Measurements from ENCODE around the gene NAT16.
"Not testable (repeated sequence)": the region's sequence is repeated elsewhere in the genome, so short reads cannot be mapped to it uniquely, and the experiment has no call there.

NAT16 gene

DNA sequence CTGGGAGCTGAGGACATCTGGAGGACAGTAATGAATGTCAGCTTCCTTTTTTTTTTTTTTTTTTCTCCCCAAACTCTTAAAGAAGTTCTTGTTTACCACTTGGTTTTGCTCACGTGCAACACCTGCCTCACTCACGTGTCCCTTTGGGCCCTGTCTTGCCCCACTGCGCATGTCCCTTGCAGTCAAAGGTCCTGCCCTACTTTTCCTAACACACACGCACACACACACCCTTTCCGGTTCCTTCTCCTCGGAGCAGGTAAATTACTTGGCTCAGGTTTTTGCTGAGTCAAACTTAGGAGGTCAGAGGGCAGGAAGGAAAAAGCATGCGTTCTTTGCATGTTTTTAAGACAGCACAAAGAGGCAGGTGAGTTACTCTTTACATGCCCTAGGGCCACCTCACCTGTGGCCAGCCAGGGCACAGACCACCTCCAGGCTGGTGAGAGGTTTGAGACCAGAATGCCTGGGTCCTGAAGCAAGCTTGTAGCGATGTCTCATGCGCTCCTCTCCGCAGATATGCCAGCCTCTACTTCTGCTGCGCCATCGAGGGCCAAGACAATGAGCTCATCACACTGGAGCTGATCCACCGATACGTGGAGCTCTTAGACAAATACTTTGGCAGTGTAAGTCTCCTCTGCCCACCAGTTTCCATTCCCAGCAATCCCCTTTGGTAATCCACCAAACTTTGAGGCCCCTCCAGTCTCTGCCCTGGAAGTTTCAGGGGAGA is 23.1 kb downstream of the NAT16 start:
- no peak for DNase-seq (ENCODE audit: low read depth in 3 of 3)

DNA sequence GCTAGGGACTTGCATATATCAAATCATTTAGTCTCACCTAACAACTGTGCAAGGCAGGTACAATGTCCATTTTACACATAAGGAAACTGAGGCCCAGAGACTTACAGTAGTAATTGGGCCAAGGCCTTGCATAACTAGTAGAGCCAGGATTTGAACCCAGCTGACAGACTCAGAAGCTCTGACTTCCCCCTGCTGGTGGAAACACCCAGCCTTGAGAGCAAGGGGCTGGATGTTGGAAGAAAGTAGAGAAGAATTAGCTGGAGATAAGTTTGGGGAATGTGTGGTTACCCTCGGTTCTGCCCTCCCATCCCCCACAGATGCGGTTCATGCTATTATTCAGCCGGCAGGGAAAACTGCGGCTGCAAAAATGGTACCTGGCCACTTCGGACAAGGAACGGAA is 23.8 kb downstream of the NAT16 start:
- DNase-seq (ENCODE audit: low read depth in 3 of 3), result no peak

DNA sequence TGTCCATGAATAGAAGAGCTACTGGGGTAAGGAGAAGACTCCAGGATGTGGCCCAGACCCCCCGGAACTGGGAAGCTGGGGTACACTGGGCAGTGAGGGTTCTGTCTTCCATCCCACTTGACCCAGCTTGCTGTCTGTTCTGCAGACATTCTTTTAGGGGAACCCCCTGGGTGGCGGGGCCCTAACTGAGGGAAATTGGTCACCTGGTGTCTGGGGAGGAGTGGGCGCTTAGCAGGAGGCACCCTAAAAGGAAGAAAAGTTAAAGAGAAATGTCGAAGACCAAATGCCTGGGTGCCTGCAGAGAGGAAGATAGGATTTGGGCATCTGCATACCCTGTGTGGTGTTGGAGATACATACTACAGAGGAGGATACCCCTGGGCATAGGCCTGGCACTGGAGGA is 24.8 kb downstream of the NAT16 start:
- DNase-seq (ENCODE audit: low read depth in 3 of 3), result no peak

DNA sequence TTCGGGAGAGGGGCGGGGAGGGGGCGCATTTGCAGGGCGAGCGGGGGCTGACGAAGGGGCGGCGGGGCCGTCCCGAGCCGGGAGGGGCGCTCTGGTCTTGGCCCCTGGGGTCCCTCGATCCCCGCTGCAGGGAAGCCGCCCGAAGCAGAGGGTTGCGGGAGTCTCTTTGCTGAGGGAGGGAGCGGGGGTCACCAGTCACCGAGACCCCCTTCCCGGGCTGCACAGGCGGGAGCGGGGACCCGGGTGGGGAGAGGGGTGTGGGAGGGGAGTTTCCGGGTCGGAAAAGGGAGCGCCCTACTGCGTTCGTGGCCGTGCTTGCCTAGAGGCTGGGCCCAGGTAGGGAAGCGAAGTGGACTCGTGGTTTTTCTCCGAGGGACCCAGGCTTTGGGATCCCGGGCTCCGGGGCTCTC is 25.4 kb downstream of the NAT16 start:
- no peak for DNase-seq (ENCODE audit: low read depth in 3 of 3)

DNA sequence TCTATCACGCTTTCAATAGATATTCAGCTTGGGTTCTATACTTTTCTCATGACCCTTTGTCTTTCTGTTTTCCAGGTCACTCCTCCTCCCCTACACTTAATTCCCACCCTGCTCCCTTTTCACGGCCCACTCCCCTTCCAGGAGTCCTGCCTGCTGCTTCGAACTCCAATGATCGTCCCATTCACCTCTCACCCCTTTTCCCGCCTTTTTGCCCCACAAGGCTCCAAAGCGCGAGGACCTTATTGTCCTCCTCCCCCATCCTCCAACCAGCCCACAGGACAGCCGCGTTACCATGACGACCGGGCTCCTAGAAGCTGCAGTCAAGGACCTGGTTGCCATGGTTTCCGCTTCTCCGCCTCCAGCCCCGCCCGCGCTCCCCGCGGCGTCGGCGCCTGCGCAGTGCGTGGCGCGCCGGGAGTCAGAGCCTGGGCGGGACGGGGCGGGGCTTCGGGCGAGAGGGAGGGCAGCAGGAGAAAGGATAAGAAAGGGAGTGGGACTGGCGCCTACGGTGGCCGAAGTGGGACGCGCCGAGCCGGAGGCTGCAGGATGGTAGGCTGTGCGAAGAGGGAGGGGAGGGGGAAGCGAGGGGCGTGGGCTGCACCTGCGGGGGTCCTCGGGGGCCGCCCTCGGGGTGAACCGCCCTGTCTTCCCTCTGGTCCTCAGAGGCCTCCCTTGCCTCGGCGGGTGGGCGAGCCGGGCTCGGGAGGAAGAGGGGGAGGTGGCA is 26.0 kb downstream of the NAT16 start, which contains the start of gene AP1S1:
TSS of gene AP1S1 (plus strand) at position 508 of the 724 bp plus-strand sequence. CDS start at position 547, 39 bp downstream.
- peak; percentile 83 to 97 (median 85) for DNase-seq (ENCODE audit: low read depth in 3 of 3)

DNA sequence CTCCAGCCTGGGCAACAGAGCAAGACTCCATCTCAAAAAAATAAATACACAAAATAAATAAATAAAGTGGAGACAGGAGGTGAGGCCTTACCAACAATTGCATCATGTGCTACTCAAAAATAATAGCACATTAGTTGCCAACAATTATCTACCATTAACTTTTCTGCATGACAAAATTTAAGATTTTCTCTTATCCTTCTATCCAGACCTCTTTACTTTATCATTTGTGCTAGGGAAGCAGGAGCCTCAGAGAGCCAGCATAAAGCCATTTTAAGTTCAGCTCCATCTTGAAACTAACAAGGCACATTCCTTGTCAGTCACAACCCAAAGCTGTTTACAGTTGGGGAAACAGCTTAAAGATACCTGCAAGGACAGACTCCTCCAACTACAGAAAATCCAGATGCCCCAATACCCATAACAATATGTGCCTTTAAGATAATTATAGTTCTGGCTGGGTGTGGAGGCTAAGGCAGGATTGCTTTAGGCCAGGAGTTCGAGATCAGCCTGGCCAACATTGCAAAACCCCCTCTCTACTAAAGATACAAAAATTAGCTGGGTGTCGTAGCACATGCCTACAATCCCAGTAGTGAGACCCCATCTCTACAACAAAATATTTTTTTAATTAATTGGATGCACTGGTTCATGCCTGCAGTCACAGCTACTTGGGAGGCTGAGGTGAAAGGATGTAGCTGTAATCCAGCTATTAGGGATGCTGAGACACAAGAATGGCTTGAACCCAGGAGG is 28.0 kb downstream of the NAT16 start:
- no peak for DNase-seq (ENCODE audit: low read depth in 3 of 3)

DNA sequence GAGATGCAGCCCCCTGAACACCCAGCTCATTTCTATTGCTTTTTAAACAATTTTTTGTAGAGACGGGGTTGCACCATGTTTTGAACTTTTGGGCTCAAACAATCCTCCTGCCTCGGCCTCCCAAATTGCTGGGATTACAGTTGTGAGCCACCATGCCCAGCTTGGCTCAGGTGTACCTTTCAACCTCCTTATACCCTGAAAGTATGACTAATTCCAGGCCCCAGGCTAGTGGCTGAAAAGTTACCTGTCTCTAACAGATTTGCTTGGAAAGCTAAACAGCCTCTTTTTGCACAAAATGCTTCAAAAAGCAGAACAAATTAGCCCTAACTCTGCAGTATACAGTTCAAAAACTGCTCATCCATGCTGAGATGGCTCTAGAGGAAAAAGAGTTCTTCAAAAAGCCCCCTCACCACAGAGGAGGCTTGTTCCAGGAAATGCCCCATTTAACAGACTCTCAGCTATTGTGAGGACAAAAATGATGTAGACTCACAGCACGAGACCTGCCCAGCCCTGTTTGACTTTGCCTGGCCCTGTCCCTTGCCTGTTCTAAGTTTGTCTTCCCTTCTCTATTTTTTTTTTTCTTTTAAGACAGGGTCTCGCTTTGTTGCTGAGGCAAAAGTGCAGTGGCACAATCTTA is 39.2 kb downstream of the NAT16 start:
- no peak for DNase-seq (ENCODE audit: low read depth in 3 of 3)

DNA sequence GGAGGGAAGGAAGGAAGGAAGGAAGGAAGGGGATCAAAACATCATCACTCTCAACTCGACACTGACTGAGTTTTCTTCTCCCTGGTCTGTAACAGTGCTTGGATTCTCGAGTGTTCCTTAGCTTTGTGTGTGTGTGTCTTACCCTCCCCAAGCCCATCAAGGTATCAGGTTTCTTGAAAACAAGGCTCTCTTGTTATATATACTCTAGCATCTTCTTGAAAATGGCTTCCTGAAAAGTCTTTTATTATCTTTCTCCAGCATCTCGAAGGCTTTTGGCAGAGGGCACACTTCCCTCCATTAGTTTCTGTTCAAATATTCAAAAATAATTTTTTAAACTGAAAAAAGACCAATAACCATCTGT is 39.8 kb downstream of the NAT16 start:
- no peak for DNase-seq (ENCODE audit: low read depth in 3 of 3)

DNA sequence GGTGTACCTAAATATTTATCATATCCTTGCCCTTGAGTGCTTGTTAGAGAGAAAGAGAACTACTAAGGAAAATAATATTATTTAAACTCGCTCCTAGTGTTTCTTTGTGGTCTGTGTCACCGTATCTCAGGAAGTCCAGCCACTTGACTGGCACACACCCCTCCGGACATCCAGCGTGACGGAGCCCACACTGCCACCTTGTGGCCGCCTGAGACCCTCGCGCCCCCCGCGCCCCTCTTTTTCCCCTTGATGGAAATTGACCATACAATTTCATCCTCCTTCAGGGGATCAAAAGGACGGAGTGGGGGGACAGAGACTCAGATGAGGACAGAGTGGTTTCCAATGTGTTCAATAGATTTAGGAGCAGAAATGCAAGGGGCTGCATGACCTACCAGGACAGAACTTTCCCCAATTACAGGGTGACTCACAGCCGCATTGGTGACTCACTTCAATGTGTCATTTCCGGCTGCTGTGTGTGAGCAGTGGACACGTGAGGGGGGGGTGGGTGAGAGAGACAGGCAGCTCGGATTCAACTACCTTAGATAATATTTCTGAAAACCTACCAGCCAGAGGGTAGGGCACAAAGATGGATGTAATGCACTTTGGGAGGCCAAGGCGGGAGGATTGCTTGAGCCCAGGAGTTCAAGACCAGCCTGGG is 41.8 kb downstream of the NAT16 start:
- DNase-seq (ENCODE audit: low read depth in 3 of 3), result peak; percentile 71 to 86 (median 83)

DNA sequence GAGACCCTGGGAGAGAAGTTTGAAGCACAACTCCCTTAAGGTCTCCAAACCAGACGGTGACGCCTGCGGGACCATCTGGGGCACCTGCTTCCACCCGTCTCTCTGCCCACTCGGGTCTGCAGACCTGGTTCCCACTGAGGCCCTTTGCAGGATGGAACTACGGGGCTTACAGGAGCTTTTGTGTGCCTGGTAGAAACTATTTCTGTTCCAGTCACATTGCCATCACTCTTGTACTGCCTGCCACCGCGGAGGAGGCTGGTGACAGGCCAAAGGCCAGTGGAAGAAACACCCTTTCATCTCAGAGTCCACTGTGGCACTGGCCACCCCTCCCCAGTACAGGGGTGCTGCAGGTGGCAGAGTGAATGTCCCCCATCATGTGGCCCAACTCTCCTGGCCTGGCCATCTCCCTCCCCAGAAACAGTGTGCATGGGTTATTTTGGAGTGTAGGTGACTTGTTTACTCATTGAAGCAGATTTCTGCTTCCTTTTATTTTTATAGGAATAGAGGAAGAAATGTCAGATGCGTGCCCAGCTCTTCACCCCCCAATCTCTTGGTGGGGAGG is 42.4 kb downstream of the NAT16 start:
- DNase-seq (ENCODE audit: low read depth in 3 of 3), result no peak

DNA sequence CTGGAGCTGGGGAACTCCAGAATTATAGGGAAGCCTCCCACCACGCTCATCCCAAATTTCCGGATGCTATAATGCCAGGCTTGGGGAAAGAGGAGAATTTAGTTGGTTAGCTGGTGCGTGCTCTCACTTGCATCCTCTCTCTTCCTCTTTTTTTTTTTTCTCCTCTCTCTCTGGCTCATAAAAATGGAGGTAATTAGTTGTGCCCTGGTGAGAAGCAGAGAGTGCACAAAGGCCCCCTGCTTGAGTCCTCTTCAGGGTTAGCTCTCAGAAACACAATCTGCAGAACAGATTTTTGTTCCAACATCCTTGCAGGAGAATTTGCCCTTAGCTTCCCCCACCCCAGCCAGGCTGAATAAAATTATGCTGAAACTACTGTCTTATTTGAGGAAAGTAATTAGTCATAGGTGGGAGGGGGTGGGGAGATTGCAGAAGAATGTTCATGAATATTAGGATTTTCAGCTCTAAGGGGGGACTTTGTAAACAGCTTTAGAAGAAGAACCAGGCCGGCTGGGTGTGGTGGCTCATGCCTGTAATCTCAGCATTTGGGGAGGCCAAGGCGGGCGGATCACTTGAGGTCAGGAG is 45.6 kb downstream of the NAT16 start:
- DNase-seq (ENCODE audit: low read depth in 3 of 3), result no peak

DNA sequence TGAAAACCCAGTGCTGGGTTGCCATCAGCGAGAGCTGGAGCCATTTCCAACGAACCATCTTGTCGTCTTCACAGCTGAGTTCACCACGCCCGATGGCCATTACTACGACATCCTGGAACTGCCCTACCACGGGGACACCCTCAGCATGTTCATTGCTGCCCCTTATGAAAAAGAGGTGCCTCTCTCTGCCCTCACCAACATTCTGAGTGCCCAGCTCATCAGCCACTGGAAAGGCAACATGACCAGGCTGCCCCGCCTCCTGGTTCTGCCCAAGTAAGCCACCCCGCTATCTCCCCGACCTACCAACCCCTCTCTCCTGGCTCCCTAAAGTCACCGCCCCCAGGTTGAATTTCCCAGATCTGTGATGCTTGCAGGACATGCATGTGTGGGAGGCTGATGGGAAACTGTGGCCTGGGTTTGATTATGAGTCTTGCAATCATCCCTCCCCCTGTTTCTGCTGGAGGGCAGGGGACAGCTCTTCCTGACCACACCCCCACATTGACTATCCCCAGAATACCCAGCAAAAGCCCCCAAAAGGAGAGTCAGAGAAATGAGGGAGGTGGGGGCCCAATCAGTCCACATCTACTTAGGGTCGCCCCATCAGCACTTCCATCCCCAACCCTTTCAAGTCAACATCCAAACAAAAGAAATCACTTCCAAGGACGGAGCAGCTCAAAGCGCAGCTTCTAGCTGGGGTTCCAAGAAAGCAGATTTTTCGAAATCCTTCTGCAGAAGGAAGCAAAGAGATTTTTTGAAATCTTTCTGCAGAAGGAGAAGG is 46.3 kb downstream of the NAT16 start:
- DNase-seq (ENCODE audit: low read depth in 3 of 3), result no peak

DNA sequence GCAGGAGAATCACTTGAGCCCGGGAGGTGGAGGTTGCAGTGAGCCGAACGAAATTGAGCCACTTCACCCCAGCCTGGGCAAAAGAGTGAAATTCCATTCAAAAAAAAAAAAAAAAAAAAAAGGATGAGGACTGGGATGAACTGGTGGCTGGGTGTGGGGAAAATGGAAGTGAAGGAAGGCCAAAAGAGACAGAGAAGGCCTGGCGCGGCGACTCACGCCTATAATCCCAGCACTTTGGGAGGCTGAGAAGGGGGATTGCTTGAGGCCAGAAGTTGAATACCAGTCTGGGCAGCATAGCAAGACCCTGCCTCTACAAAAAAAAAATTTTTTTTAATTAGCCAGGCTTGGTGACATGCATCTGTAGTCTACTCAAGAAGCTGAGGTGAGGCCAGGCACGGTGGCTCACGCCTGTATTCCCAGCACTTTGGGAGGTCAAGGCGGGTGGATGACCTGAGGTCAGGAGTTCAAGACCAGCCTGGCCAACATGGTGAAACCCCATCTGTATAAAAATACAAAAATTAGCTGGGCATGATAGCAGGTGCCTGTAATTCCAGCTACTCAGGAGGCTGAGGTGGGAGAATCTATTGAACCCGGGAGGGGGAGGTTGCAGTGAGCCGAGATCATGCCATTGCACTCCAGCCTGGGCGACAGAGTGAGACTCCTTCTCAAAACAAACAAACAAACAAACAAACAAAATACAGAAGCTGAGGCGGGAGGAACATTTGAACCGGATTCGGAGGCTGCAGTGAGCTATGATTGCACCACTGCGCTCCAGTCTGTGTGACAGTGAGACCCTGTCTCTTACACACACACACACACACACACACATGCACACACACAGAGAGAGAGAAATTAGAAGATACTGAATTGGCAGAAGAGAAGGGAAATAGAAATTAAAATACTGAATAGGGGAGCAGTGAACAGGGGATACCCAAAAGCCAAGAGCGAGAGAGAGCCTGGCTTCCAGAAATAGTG is 47.2 kb downstream of the NAT16 start:
- DNase-seq (ENCODE audit: low read depth in 3 of 3), result not testable (repeated sequence)

DNA sequence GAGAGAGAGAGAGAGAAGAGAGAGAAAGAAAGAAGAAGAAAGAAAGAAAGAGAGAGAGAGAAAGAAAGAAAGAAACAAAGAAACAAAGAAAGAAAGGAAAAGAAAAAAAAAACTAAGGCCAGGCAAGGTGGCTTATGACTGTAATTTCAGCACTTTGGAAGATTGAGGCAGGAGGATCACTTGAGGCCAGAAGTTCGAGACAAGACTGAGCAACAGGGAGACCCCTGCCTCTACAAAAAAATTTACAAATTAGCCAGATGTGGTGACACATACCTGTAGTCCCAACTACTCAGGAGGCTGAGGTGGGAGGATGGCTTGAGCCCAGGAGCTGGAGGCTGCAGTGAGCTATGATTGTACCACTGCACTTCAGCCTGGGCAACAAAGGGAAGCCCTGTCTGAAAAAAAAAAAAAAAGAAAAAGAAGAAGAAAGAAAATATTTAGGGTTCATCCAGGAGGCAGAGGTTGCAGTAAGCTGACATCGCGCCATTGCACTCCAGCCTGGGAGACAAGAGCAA is 50.4 kb downstream of the NAT16 start:
- no peak for DNase-seq (ENCODE audit: low read depth in 3 of 3)

DNA sequence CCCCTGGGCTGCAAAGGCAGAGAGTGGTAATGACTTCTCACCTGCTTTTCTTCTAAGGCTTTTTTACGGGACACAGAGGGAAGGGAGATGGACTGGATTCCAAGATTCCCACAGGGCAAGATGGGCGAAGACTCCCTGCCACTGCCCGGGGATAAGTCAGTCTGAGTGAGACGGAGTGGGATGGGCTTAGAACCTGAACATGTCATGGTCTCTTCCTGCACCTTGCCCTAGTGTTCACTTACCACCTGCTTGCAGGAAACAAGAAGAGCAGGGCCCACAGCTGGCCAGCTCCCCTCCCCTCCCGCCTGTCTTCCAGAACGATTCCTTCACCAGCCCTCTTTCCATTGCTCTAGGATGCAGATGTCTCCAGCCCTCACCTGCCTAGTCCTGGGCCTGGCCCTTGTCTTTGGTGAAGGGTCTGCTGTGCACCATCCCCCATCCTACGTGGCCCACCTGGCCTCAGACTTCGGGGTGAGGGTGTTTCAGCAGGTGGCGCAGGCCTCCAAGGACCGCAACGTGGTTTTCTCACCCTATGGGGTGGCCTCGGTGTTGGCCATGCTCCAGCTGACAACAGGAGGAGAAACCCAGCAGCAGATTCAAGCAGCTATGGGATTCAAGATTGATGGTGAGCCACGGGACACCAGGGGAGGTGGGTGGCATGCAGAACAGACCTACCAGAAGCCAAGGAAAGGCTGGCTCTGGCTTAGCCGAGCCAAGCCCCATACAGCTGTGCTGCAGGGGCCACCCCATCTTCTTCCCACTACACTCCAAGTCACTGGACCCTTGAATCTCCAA is 51.9 kb downstream of the NAT16 start:
- DNase-seq (ENCODE audit: low read depth in 3 of 3), result no peak

DNA sequence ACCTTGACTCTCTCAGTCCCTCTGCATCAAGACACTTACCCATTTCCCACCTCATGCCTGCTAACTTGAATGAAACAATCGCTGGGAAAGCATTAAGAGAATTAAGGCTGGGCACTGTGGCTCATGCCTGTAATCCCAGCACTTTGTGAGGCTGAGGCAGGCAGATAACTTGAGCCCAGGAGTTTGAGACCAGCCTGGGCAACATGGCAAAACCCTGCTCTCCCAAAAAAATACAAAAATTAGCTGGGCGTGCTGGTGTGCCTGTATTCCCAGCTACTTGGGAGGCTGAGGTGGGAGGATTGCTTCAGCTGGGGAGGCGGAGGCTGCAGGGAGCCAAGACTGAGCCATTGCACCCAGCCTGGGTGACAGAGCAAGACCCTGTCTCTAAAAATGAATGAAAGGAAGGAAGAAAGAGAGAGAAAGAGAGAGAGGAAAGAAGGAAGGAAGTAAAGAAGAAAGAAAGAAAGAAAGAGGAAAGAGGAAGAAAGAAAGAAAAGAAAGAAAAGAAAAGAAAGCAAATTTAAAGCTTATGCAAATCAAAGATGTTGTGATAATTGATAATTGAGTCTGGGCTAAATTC is 52.5 kb downstream of the NAT16 start:
- DNase-seq (ENCODE audit: low read depth in 3 of 3), result no peak

DNA sequence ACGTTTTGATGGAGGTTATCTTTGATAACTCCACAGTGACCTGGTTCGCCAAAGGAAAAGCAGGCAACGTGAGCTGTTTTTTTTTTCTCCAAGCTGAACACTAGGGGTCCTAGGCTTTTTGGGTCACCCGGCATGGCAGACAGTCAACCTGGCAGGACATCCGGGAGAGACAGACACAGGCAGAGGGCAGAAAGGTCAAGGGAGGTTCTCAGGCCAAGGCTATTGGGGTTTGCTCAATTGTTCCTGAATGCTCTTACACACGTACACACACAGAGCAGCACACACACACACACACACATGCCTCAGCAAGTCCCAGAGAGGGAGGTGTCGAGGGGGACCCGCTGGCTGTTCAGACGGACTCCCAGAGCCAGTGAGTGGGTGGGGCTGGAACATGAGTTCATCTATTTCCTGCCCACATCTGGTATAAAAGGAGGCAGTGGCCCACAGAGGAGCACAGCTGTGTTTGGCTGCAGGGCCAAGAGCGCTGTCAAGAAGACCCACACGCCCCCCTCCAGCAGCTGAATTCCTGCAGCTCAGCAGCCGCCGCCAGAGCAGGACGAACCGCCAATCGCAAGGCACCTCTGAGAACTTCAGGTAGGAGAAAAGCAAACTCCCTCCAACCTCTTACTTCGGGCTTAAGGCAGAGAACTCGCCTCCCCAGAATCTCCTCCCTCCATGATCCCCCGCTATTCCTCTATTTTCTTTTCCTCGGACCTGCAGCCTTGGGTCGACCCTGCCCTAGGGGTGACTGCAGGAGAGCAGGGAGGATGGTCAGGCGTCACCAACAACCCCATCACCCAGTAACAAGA is 53.2 kb downstream of the NAT16 start, which contains the start of gene SERPINE1:
TSS of gene SERPINE1 (plus strand) at position 454 of the 809 bp plus-strand sequence. CDS start 1,290 bp downstream, outside the sequence.
- DNase-seq (ENCODE audit: low read depth in 3 of 3), result peak in 2 of 3 donors; percentile 6 to 33

All from stimulated activated CD4-positive, alpha-beta T cell treated with anti-CD3 and anti-CD28 coated beads, TNF-alpha, amount 100 ng/mL, for 48 hours (primary cell).